Fibroblast of the conjunctiva (primary cell): ENCODE results near the gene CDK13.

Experiments
- DNase-seq: peaks from one replicate; pipeline ENCODE4 v3.0.0-alpha.2; 2010; ENCODE audit warnings: low read depth

The CDK13 gene

DNA sequence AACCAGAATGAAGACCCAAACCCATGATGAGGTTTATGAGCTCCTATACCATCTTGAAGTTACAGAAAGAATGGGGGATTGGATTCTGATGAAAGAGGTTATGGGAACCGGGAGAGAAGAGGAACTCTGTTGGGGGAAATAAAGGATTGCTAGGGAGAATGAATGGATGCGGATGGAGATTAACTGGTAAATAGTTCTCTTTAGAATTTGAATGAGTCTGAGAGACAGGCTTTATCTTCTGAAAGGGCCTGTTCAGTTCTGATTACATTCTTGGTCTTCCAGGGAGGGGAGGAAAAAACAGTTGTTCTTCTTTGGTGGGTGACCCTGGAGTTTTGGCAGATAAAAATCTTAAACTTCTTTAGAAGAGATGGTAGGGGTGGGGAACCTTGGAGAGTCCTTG is 198.6 kb downstream of the CDK13 start:
- DNase-seq: no peak
